HepG2 (cell line): ENCODE results near the gene LRRC10. TPM values are rescaled to one million over a fixed set of nuclear protein-coding genes. Genes with fewer than 3 reads are reported as not detected.

ENCODE experiments used
- BRD4 ChIP-seq: sonication (generic); formaldehyde crosslinking; IDR thresholded peaks from 2 replicates; pipeline ENCODE4 v1.4.0; 2020; ENCODE audit warnings: missing genetic modification reagents
- E2F1 ChIP-seq: sonication (generic); formaldehyde crosslinking; IDR thresholded peaks from 2 replicates; pipeline ENCODE4 v1.5.0; 2020; ENCODE audit warnings: missing genetic modification reagents
- NFE2 ChIP-seq: sonication (generic); formaldehyde crosslinking; IDR thresholded peaks from 2 replicates; pipeline ENCODE4 v1.4.0; 2020; ENCODE audit warnings: missing genetic modification reagents
- PHF20 ChIP-seq: sonication (generic); formaldehyde crosslinking; IDR thresholded peaks from 2 replicates; pipeline ENCODE4 v1.5.0; 2020; ENCODE audit warnings: mild to moderate bottlenecking, missing genetic modification reagents
- RAD21 ChIP-seq: fragments of 450-650 bp; formaldehyde crosslinking; IDR thresholded peaks from 2 replicates; pipeline ENCODE4 v1.5.0; 2020; ENCODE audit warnings: mild to moderate bottlenecking
- RFXAP ChIP-seq: sonication (generic); formaldehyde crosslinking; IDR thresholded peaks from 2 replicates; pipeline ENCODE4 v1.4.0; 2020; ENCODE audit warnings: missing genetic modification reagents, borderline replicate concordance
- TAF1 ChIP-seq: sonication (generic); formaldehyde crosslinking; IDR thresholded peaks from 2 replicates; pipeline ENCODE4 v1.4.0; 2020; ENCODE audit warnings: missing genetic modification reagents
- TCF7L2 ChIP-seq: IDR thresholded peaks from 2 replicates; pipeline ENCODE4 v1.6.1; 2011; ENCODE audit warnings: mild to moderate bottlenecking, low read depth, low read length, moderate library complexity
- THAP7 ChIP-seq: sonication (generic); formaldehyde crosslinking; IDR thresholded peaks from 2 replicates; pipeline ENCODE4 v1.8.1; 2023; ENCODE audit warnings: mild to moderate bottlenecking, missing genetic modification reagents
- ZNF432 ChIP-seq: sonication (generic); formaldehyde crosslinking; IDR thresholded peaks from 2 replicates; pipeline ENCODE4 v1.5.0; 2020; ENCODE audit warnings: missing genetic modification reagents, mild to moderate bottlenecking, borderline replicate concordance
- ZNF451 ChIP-seq: sonication (generic); formaldehyde crosslinking; IDR thresholded peaks from 2 replicates; pipeline ENCODE4 v1.5.0; 2020; ENCODE audit warnings: mild to moderate bottlenecking, missing genetic modification reagents
- ZNF570 ChIP-seq: sonication (generic); formaldehyde crosslinking; IDR thresholded peaks from 2 replicates; pipeline ENCODE4 v1.4.0; 2020; ENCODE audit warnings: mild to moderate bottlenecking, missing genetic modification reagents, borderline replicate concordance
- ZNF616 ChIP-seq: sonication (generic); formaldehyde crosslinking; IDR thresholded peaks from 2 replicates; pipeline ENCODE4 v1.5.0; 2020; ENCODE audit warnings: low read depth, mild to moderate bottlenecking, missing genetic modification reagents
- polyA plus RNA-seq, 8 experiments: library from polyadenylated mRNA; depleted of rRNA in 3 of 8; stranded (reverse) in 7 of 8; unstranded in 1 of 8; fragments of >200 nt; fragmentation: Illumina TruSeq in 4 of 8; extraction: Trizol in 4 of 8; gene quantifications; 2 replicates each; pipeline versions ENCODE4 v1.2.1 to v1.2.3, GENCODE V29; 2011 to 2016; ENCODE audit warnings: low read depth in 4 of 8, missing spikeins in 1 of 8, mixed read lengths in 1 of 8; ENCODE audit not compliant: insufficient read depth in 1 of 8
- total RNA-seq, 5 experiments: library from RNA; depleted of rRNA; stranded (reverse); fragments of >200 nt; fragmentation: Illumina TruSeq; extraction: Trizol; gene quantifications; 2 replicates each; pipeline ENCODE4 v1.2.3, GENCODE V29; 2016; ENCODE audit warnings: low read depth in 1 of 5
- TF ChIP-seq, protein P1 (sequence below): sonication (generic); formaldehyde crosslinking; IDR thresholded peaks from 2 replicates; pipeline ENCODE4 v1.4.0; 2020; ENCODE audit warnings: missing genetic modification reagents
- TF ChIP-seq, protein P2 (sequence below): sonication (generic); formaldehyde crosslinking; IDR thresholded peaks from 2 replicates; pipeline ENCODE4 v1.4.0; 2020; ENCODE audit warnings: missing genetic modification reagents; ENCODE audit errors: not compliant biosample characterization

LRRC10 gene
- total and polyA plus RNA-seq, 2 of the 13 experiments (the other 11 are each of a cell fraction or from before 2014, with no cell fraction given), result not detected

DNA sequence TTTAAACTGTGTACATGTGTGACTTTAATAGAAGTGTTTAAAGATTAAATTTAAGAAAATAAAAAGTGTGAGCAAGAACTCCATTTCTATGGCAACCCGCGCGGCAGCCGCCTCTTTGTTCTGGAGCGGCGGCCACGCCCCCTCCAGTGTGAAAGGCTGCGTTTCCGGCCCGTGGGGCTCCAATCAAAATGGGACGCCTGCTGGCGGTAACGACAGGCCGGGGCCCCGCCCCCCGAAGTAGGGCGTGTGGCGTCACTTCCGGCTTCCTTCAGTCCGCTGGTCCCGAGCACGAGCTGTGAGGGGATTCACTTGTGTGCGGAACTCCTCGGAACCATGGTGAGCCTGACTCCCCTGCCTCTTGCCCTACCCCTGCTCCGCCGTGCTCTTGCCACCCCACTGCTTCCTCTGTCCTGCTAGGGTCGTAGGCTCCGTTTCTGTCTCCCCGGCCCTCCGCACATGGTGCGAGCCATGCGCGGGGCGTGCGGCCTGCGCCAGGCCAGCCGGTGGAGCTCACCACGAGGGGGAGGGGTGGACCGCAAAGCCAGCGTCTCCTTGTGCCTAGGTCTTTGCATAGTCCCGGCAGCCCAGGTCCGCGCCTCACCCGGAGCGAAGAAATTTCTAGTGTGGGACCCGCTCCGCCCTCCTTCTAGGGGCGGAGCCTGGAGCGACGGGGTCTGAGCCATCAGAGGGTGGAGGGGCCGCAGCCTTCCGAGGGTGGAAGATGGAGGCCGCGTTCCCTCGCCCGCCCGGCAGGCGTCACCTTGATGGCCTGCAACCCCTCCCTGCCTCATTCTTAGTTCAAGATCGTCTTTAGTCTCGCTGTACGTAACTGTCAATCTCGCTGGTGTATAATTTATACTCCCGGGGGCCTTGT lies 25.3 kb downstream of the LRRC10 start, which contains the start of gene CCT2 (continued):
- TF ChIP-seq, protein P1, sequence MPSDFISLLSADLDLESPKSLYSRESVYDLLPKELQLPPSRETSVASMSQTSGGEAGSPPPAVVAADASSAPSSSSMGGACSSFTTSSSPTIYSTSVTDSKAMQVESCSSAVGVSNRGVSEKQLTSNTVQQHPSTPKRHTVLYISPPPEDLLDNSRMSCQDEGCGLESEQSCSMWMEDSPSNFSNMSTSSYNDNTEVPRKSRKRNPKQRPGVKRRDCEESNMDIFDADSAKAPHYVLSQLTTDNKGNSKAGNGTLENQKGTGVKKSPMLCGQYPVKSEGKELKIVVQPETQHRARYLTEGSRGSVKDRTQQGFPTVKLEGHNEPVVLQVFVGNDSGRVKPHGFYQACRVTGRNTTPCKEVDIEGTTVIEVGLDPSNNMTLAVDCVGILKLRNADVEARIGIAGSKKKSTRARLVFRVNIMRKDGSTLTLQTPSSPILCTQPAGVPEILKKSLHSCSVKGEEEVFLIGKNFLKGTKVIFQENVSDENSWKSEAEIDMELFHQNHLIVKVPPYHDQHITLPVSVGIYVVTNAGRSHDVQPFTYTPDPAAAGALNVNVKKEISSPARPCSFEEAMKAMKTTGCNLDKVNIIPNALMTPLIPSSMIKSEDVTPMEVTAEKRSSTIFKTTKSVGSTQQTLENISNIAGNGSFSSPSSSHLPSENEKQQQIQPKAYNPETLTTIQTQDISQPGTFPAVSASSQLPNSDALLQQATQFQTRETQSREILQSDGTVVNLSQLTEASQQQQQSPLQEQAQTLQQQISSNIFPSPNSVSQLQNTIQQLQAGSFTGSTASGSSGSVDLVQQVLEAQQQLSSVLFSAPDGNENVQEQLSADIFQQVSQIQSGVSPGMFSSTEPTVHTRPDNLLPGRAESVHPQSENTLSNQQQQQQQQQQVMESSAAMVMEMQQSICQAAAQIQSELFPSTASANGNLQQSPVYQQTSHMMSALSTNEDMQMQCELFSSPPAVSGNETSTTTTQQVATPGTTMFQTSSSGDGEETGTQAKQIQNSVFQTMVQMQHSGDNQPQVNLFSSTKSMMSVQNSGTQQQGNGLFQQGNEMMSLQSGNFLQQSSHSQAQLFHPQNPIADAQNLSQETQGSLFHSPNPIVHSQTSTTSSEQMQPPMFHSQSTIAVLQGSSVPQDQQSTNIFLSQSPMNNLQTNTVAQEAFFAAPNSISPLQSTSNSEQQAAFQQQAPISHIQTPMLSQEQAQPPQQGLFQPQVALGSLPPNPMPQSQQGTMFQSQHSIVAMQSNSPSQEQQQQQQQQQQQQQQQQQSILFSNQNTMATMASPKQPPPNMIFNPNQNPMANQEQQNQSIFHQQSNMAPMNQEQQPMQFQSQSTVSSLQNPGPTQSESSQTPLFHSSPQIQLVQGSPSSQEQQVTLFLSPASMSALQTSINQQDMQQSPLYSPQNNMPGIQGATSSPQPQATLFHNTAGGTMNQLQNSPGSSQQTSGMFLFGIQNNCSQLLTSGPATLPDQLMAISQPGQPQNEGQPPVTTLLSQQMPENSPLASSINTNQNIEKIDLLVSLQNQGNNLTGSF (CRISPR knock-in tag), result peak; percentile 92
- TF ChIP-seq THAP7 (CRISPR knock-in tag) (0 out of 2 replicates have a peak, but pooled peaks have one; percentile 67), ZNF451 (CRISPR knock-in tag) (peak; percentile 82), BRD4 (CRISPR knock-in tag) (peak; percentile 92), ZNF616 (CRISPR knock-in tag) (no peak; the same call in 1 of the 2 replicates), PHF20 (CRISPR knock-in tag) (peak; percentile 88), ZNF570 (CRISPR knock-in tag) (no peak), RAD21 (CRISPR knock-in tag) (no peak; the same call in none of the 2 replicates), RFXAP (CRISPR knock-in tag) (peak; percentile 76; the same call in 1 of the 2 replicates), TCF7L2 (no peak), E2F1 (CRISPR knock-in tag) (peak; percentile 87), NFE2 (CRISPR knock-in tag) (no peak), TAF1 (CRISPR knock-in tag) (peak; percentile 97), ZNF432 (CRISPR knock-in tag) (no peak)
- TF ChIP-seq, protein P2, sequence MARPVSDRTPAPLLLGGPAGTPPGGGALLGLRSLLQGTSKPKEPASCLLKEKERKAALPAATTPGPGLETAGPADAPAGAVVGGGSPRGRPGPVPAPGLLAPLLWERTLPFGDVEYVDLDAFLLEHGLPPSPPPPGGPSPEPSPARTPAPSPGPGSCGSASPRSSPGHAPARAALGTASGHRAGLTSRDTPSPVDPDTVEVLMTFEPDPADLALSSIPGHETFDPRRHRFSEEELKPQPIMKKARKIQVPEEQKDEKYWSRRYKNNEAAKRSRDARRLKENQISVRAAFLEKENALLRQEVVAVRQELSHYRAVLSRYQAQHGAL (CRISPR knock-in tag), result peak; percentile 64
- TF ChIP-seq, all 625 proteins: peak for 377
